IPS-18c (cell line): Measurements from ENCODE around the gene ATP2B2.

ENCODE experiments used
- H3K4me3 ChIP-seq: 2 replicates; pipeline ENCODE4 v1.7.0; 2013; ENCODE audit warnings: low read depth, mild to moderate bottlenecking, low read length, moderate library complexity; ENCODE audit not compliant: insufficient read depth
- H3K9me3 ChIP-seq: one replicate; pipeline ENCODE4 v1.6.1; 2013; ENCODE audit warnings: mild to moderate bottlenecking, low read length, moderate library complexity; ENCODE audit not compliant: control insufficient read depth, insufficient read depth

Gene ATP2B2

DNA sequence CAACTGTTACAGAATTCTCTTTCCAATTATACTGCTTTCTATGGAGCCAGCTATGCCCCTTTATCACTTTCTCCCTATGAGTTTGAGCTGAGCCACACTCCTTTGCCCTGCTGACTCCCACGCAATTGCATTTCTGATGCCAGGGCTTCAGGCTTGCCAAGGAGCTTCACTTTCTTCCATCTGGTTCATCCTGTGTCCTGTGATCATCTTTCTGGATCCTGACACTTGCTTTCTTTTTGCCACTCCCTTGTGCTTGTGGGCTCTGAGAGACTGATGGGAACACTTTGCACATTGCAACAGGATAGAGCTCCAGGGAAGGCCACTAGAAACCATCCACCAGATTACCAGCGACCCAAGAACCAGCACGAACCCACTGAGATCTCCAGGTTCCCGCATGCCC, 107.5 kb downstream of the ATP2B2 start:
- no peaks in the 10 kb centered on the region for H3K9me3 ChIP-seq
- H3K4me3 ChIP-seq: no peak overlapping the region

DNA sequence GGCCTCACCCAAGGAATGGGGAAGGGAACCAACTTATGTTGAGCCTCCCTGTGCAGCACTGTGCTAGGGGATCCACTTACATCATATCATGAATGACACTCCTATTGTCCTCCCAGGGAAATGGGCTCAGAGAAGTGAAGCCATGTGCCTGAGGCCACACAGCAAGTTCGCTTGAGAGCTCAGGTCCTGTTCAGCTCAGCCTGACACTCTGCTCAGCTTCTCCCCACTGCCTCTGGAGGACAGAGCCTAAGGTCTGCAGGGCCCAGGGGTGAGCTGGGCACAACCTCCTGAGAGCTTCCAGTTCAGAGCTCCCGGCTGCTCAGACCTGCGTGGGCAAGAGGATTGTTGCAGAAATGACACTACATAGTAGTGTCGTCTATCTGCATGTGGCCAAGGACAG, 108.5 kb downstream of the ATP2B2 start:
- Histone ChIP-seq H3K9me3 (no peaks in the 10 kb centered on the region), H3K4me3 (no peak overlapping the region)

DNA sequence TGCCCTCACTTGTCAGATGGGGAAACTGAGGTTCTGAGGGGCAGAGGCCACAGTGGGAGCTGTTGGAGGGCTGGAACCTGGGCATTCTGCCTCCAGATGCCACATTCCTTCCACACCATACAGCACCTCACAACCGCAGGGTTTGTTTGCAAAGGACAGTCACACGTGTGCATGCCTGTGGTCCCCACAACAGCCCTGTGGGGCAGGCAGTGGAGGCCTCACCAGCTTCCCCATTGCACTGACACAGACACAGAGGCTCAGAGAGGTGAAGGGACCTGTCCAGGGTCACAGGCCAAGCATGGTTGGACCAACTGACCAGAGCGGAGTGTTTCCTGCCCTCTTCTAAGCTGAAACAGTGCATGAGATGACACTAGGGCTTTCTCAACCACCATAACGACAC, 109.3 kb downstream of the ATP2B2 start:
- Histone ChIP-seq H3K9me3 (no peaks in the 10 kb centered on the region), H3K4me3 (no peak overlapping the region; the same call in 1 of the 2 replicates)

DNA sequence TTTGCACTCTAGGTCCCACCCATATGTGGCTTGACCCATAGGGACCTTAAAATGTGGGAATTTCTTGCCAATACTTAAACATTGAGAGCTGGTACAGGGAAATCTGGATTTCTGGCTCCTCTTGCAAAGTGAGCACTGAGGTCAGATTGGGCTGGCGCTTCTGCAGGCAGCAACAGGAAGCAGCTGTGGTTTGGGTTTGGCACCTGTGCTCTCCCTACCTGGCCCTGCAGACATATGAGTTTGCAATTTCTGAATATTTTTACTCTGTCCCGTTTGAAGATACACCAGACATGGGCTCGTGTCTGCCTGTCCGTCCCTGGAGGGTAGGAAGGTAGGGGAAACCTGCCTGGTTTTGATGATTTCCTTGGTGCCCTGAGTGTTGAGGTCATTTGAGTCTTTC, 109.7 kb downstream of the ATP2B2 start:
- no peak overlapping the region; the same call in 1 of the 2 replicates for H3K4me3 ChIP-seq
- no peaks in the 10 kb centered on the region for H3K9me3 ChIP-seq

DNA sequence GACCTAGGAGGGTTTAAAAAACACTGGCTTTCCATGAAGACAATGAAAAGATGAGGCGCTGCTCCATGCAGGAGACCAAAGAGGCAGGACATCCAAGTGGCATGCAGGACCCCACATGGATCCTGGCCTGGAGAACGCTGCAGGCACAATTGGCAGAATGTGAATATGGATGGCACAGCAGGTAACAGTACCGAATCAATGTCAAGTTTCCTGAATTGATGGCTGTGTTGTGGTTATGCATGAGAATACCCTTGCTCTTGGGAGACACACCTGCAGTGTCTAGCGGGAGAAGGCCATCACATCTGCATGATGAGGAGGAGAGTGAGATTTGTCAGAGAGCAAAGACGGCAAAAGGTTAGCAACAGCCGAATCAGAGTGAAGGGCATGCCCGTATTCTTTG, 110.2 kb downstream of the ATP2B2 start:
- no peaks in the 10 kb centered on the region for H3K9me3 ChIP-seq
- H3K4me3 ChIP-seq: no peak overlapping the region

DNA sequence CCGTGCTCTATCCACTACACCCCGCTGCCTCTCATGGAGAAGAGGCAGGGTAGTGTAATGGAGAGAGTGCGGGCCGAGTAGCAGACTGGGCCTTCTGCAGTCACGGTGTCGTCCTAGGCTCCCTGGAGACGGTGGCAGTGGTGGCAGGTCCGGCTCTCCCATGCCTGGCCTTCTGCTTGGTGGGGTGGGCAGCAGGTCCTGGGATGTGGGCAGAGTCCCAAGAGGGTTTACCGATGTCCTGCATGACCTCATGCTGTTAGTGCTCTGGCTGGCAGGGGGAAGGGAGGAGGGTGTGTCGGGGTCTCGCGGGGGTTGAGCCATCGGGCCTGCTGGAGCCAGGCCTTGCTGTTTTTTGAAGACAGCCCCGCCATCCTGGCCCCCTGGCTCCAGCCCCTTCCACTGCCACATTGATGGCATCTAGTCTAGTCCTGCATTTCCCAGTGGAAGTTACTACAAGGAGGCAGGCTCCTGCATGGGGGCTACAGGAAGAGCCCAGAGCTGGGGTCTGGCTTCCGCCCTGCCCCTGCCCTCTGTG, 110.8 kb downstream of the ATP2B2 start:
- H3K9me3 ChIP-seq: no peaks in the 10 kb centered on the region
- no peak overlapping the region for H3K4me3 ChIP-seq

DNA sequence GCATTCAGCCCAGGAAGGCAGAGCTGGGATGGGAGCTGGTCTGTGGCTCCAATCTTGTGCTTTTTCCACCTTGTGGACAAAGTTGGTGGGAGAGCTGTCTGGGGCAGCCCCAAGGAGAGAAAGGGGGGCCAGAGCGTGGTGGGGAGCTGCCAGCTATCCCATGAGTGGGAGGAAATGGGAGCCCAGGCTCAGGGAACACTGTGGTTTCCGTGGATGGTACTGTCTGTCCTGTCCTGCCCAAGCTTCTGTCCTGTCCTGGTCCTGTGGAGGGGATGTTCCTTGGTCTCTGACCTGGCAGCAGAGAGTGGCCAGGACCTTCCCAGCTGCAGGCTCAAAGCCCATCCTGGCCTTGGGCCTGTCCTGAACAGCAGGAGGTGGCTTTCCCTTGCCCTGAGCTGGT, 111.9 kb downstream of the ATP2B2 start:
- Histone ChIP-seq H3K9me3 (peaks cover 4% of the 10 kb centered on the region), H3K4me3 (no peak overlapping the region)

DNA sequence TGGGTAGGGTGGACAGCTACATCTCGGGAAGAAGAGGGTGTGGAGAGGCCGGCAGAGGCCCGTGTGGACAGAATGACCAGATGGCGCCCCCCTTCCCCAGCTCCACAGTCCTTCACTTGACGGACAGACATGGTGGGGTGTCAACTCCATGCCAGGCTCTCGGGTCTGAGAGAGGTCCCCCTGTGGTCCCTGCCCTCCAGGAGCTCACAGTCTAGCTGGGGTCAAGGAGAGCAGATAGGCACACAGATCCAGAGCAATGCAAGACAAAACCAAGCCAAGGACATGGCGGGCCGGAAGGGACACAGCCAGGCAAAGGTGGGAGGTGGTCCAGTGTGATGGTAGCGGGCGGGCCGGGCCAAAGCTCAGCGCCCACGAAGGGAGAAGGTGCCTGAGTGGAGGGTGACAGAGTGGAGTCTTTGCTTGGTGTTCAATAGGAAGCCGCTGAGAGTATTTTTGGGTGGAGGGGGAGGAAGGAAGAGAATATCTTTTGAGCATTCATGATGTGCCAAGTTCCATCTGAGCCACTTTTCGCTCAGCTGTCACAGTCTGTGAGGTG, 112.4 kb downstream of the ATP2B2 start:
- H3K9me3 ChIP-seq: peaks cover 5% of the 10 kb centered on the region
- H3K4me3 ChIP-seq: no peak overlapping the region

DNA sequence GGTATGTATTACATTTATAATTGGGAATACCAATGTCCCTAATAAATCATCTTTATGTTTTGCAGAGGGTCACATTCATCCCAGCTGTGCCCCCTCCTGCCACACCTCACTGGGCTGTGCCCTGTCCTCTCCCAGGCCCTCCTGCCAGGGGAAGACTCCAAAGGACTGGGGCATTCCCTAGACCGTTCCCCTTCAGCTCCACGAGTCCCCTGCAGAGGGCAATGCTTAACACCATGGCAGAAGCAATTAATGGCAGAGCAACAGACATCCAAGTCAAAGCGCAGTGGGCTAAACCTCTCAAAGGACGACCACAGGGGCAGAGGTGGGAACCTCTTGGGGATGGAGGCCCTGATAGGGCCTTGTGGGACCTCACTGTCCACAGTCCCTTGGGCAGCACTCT, 113.1 kb downstream of the ATP2B2 start:
- Histone ChIP-seq H3K4me3 (no peak overlapping the region), H3K9me3 (peaks cover 10% of the 10 kb centered on the region)

DNA sequence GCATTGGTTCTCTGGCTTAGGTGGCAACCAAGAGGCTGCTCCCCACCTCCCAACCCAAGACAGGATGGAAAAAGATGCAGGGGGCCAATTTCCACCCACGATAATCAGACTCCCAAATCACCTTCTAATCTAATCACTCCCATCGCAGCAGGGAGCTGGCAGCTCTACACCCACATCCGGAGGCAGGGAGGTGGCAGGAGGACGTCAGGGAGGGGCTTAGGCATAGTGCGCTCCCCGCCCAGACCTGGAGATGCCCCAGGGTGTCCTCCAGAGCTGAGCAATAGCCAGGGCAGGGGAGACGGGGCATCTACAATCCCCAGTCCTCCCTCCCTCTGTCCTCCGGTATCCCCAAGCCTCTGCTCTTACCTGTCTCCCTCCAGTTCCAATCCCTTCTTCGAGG, 114.0 kb downstream of the ATP2B2 start:
- Histone ChIP-seq H3K9me3 (peaks cover 12% of the 10 kb centered on the region), H3K4me3 (no peak overlapping the region)

DNA sequence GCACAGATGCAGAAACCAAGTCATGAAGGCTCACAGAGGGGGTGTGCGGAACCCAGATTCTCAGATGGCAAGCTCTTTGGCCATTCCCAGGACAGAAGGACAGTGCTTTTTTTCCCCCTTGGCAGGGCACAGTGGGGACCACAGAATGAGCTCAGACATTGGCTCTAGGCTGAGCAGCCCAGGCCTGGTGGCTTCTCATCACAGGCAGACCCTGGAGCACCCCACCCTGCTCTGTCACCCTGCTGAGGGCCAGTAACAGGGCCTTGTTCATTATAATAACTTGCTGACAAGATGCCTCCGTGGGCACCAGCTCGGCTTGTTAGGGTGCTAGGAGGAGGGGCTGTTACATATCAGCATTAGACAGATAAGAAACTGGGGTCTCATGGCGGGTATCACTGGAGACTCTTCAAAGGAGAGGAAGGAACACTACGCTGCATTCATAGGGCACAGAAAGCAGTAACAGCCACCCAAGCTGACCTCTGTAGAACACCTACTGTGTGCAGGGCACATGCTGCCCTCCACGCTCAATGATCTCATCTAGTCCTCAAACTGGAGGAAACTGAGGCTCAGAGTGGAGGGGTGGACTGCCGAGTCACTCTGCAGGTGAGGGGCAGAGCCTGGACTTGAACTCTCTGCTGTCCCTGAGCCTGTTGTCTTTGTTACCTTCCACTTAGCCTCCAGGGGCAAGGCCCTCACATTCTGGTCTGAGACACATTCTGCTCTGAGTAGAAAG, 114.6 kb downstream of the ATP2B2 start:
- Histone ChIP-seq H3K4me3 (no peak overlapping the region), H3K9me3 (peaks cover 12% of the 10 kb centered on the region)

DNA sequence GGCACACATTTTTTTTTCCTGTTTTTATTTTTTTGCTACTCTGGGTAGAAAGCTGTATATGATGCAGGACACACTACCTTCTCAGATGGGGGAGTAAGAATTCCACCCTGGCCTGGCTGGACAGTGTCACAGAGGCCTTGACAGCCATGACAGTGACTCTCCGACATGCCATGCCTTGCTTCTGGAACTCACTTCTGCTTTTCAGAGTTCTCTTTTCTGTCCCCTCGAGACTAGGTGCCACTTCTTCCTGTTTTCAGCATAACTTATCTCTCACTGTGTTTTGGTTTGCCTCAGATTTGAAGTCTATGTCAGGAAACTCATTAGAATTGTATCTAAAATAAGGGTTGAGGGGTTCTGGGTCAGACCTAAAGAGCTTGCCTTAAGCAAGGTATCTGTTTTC, 115.4 kb downstream of the ATP2B2 start:
- Histone ChIP-seq H3K9me3 (peaks cover 12% of the 10 kb centered on the region), H3K4me3 (no peak overlapping the region)

DNA sequence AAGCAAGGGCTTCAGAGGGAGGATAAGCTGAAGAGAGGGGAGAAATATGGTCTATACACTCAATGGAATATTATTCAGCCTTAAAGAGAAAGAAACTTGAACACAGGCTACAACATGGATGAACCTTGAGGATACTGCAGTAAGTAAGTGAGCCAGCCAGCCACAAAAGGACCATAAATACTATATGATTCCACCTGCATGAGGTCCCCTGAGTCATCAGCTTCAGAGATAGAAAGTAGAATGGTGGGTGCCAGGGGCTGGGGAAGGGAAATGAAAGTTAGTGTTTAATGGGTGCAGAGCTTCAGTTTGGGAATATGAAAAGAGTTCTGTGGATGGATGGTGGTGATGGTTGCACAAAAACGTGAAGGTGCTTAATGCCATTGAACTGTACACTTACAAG, 116.0 kb downstream of the ATP2B2 start:
- H3K4me3 ChIP-seq: no peak overlapping the region
- H3K9me3 ChIP-seq: peaks cover 12% of the 10 kb centered on the region

DNA sequence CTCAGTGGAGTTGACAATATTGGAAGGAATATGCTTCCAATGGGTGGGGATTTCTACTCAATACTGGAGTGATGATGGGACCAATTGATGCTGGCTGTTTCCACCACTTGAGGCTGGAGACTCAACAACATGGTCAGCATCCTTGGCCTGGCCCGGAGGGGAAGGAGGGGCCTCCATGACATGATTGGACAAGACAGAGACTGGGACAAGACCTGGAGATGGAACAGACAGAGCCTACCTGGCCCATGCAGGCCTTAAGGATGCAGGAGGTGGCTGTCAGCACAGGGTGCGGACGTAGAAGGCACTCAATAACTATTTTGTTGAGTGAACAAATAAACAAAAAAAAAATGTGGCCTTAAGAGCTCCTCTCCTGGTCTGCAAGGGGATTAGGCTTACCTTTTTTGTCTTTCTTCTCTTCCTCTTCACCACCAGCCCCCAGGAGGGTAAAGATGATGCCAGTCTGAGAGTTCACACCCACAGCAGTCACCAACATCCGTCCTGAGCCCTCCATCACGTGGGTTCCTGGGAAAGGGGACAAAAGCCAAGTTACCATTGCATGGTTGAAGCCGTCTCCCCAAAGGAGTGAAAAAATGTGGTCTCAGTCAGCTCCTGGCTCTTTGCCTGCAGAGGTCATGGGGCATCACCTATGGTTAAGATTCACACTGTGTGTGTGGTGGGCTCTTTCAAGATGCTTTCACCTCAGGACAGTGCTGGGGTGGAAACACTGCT, 117.3 kb downstream of the ATP2B2 start:
- peaks cover 12% of the 10 kb centered on the region for H3K9me3 ChIP-seq
- no peak overlapping the region for H3K4me3 ChIP-seq

DNA sequence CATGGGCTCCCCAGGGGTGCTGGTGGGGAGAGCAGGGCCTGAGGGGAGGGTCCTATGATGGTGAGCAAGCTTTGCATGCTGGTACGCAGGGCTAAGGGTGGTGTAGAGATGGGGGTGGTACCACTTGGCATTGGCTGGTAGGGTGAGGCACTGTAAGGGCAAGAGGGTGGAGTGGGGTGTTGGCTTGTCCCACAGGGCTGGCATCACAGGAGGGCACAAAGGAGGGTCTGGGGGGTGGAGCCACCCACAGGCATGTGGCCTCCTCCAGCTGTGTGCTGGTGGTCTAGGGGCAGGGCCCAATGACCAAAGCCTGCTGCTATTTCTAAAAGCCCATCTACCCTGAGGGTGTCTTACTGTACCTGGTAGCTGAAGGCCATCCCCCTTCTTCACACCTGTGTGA, 119.3 kb downstream of the ATP2B2 start:
- Histone ChIP-seq H3K4me3 (no peak overlapping the region), H3K9me3 (peaks cover 12% of the 10 kb centered on the region)

DNA sequence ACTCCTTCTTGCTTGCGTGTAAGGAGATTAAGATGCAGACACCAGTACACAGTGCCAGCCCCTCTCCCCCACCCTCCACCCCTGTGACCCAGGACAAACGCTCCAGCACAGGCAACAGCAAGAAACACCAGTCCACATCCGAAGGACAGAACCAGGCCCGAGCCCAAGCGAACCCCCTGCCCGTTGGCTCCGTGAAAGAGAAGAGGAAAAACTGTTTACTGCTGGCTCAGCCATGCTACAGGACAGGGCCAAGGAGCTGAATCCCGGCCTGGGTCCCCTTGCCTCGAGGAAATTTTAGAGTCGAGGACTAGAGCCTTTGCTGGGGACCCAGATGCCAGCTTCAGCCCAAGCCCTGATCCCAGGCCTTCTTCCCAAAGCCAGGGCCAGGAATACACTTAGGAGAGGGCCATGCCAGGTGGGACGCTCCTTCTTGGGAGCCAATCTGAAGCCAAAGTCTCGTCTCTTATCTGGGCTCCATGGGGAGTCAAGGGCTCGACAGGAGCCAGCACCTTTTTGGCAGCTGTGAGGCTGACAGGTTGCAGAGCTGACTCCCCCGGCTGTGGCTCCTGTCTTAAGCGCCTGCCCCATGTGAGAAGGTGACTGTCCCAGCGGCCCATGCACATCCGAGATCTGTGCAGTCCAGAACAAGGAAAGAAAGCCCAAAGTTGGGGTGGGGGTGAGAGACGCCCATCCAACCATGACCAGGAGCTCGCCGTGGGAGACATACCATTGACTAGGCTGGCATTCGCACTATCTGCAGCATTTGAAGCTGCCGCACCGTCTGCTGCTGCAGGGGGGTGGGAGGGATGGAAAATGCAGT, 120.6 kb downstream of the ATP2B2 start:
- Histone ChIP-seq H3K9me3 (peaks cover 12% of the 10 kb centered on the region), H3K4me3 (no peak overlapping the region)

DNA sequence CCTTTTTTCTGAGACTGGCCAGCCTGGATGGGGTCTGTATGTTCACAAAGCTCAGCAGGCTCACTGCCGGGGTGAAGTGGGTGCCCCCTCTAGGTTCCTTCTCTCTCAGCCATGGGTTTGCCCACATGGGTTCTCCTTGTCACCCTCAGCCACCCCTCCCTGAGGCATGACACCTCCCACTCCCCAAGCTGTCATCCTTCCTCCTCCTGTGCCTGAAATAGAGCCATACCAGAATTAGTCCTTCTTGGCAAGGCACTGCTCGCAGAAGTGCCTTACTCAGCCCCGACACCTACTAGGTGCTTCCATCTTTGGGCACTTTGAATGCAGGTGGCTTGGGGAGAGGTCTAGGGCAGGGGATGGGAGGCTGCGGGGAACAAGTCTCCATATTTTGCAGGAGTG, 121.5 kb downstream of the ATP2B2 start:
- Histone ChIP-seq H3K4me3 (no peak overlapping the region), H3K9me3 (peaks cover 8% of the 10 kb centered on the region)
